DND-41 (cell line): ENCODE data around the gene ZSWIM5.

Experiments
- EZH2 ChIP-seq: IDR thresholded peaks from 3 replicates; pipeline ENCODE4 v1.6.1; 2012; ENCODE audit warnings: borderline replicate concordance, low read depth, mild to moderate bottlenecking, moderate library complexity, low read length, inconsistent platforms; ENCODE audit not compliant: severe bottlenecking
- TF ChIP-seq, protein P1 (sequence below): IDR thresholded peaks from 2 replicates; pipeline ENCODE4 v1.5.1; 2012; ENCODE audit warnings: borderline replicate concordance, low read length, moderate library complexity, mild to moderate bottlenecking; ENCODE audit not compliant: poor library complexity, severe bottlenecking; ENCODE audit errors: extremely low read depth

DNA sequence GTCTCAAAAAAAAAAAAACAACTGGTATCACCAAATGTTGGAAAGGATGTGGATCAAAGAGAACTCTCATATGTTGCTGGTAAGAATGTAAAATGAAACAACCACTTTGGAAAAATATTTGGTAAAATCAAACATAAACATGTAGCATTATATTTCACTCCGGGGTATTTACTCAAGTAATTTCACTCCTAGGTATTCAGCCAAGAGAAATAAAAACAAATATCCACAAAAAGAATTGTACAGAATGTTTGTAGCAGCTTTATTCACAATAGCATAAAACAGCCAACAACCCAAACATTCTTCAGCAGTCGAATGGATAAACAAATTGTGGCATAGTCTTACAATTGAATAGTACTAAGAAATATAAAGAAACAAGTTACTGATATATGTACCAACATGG, 32.4 kb upstream of the ZSWIM5 start:
- TF ChIP-seq, protein P1, sequence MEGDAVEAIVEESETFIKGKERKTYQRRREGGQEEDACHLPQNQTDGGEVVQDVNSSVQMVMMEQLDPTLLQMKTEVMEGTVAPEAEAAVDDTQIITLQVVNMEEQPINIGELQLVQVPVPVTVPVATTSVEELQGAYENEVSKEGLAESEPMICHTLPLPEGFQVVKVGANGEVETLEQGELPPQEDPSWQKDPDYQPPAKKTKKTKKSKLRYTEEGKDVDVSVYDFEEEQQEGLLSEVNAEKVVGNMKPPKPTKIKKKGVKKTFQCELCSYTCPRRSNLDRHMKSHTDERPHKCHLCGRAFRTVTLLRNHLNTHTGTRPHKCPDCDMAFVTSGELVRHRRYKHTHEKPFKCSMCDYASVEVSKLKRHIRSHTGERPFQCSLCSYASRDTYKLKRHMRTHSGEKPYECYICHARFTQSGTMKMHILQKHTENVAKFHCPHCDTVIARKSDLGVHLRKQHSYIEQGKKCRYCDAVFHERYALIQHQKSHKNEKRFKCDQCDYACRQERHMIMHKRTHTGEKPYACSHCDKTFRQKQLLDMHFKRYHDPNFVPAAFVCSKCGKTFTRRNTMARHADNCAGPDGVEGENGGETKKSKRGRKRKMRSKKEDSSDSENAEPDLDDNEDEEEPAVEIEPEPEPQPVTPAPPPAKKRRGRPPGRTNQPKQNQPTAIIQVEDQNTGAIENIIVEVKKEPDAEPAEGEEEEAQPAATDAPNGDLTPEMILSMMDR = no peak
- TF ChIP-seq EZH2 = no peak
